ENCODE data around the gene SLC12A1.

The SLC12A1 gene

GRCh38 chr15:48278666-48279065 is 72.6 kb downstream of the SLC12A1 start:
- no peaks in the 10 kb centered on the region for H3K36me3 ChIP-seq
- peaks cover 60% of the 10 kb centered on the region for H3K27me3 ChIP-seq
- no peak for TF ChIP-seq CTCF (IDR thresholded peaks at IDR 0.05)

GRCh38 chr15:48279608-48280007 is 73.5 kb downstream of the SLC12A1 start:
- no peaks in the 10 kb centered on the region for H3K9me3 ChIP-seq
- H3K4me3 ChIP-seq (ENCODE audit: low read depth in 1 of 2, low read length in 1 of 2) = no peak overlapping the region
- TF ChIP-seq CTCF (IDR thresholded peaks at IDR 0.05) = no peak
- H3K36me3 ChIP-seq = no peaks in the 10 kb centered on the region
- no peaks in the 10 kb centered on the region for H3K4me1 ChIP-seq (ENCODE audit: control insufficient read depth in 1 of 2, insufficient read depth in 1 of 2, low read depth in 1 of 2, low read length in 1 of 2)
- H3K27ac ChIP-seq = no peak overlapping the region
- H3K27me3 ChIP-seq = peaks cover 52% of the 10 kb centered on the region

More at GRCh38 chr15:48278666-48279065, 72.6 kb downstream of the SLC12A1 start:
- Histone ChIP-seq H3K27ac (no peak overlapping the region), H3K9me3 (no peaks in the 10 kb centered on the region), H3K4me3 (ENCODE audit: low read depth in 1 of 2, low read length in 1 of 2) (no peak overlapping the region), H3K4me1 (ENCODE audit: control insufficient read depth in 1 of 2, insufficient read depth in 1 of 2, low read depth in 1 of 2, low read length in 1 of 2) (no peaks in the 10 kb centered on the region)

- no peaks in the 10 kb centered on the region for H3K36me3 ChIP-seq
- no peaks in the 10 kb centered on the region for H3K9me3 ChIP-seq
- no peak for TF ChIP-seq CTCF (IDR thresholded peaks at IDR 0.05)
- H3K27ac ChIP-seq = no peak overlapping the region
- peaks cover 0 to 3% of the 10 kb centered on the region in 2 experiments for H3K4me1 ChIP-seq (ENCODE audit: control insufficient read depth in 1 of 2, insufficient read depth in 1 of 2, low read depth in 1 of 2, low read length in 1 of 2)
- peaks cover 40% of the 10 kb centered on the region for H3K27me3 ChIP-seq
- H3K4me3 ChIP-seq (ENCODE audit: low read depth in 1 of 2, low read length in 1 of 2) = no peak overlapping the region
Observed at GRCh38 chr15:48281674-48282073, 75.6 kb downstream of the SLC12A1 start.

- H3K36me3 ChIP-seq = no peaks in the 10 kb centered on the region
- no peak overlapping the region for H3K4me3 ChIP-seq (ENCODE audit: low read depth in 1 of 2, low read length in 1 of 2)
- H3K9me3 ChIP-seq = no peaks in the 10 kb centered on the region
- no peak overlapping the region for H3K27ac ChIP-seq
- TF ChIP-seq CTCF (IDR thresholded peaks at IDR 0.05) = no peak
- H3K4me1 ChIP-seq (ENCODE audit: control insufficient read depth in 1 of 2, insufficient read depth in 1 of 2, low read depth in 1 of 2, low read length in 1 of 2) = peaks cover 0 to 3% of the 10 kb centered on the region in 2 experiments
- H3K27me3 ChIP-seq = peaks cover 40% of the 10 kb centered on the region
Observed at GRCh38 chr15:48282216-48282615, 76.1 kb downstream of the SLC12A1 start.

GRCh38 chr15:48283396-48284145 is 77.5 kb downstream of the SLC12A1 start:
- H3K4me3 ChIP-seq (ENCODE audit: low read depth in 1 of 2, low read length in 1 of 2) = no peak overlapping the region
- no peaks in the 10 kb centered on the region for H3K9me3 ChIP-seq
- H3K4me1 ChIP-seq (ENCODE audit: control insufficient read depth in 1 of 2, insufficient read depth in 1 of 2, low read depth in 1 of 2, low read length in 1 of 2) = peaks cover 0 to 3% of the 10 kb centered on the region in 2 experiments
- no peaks in the 10 kb centered on the region for H3K36me3 ChIP-seq
- peaks cover 33% of the 10 kb centered on the region for H3K27me3 ChIP-seq
- no peak for TF ChIP-seq CTCF (IDR thresholded peaks at IDR 0.05)
- no peak overlapping the region for H3K27ac ChIP-seq
